HG03432 (cell line): ENCODE results near the gene BEST1.

Experiments
- ATAC-seq: cut with Tn5 transposase; IDR thresholded peaks from one replicate; pipeline ENCODE4 v1.9.1; 2021; ENCODE audit warnings: mild to moderate bottlenecking, moderate library complexity; ENCODE audit not compliant: unreplicated experiment

Gene BEST1

DNA sequence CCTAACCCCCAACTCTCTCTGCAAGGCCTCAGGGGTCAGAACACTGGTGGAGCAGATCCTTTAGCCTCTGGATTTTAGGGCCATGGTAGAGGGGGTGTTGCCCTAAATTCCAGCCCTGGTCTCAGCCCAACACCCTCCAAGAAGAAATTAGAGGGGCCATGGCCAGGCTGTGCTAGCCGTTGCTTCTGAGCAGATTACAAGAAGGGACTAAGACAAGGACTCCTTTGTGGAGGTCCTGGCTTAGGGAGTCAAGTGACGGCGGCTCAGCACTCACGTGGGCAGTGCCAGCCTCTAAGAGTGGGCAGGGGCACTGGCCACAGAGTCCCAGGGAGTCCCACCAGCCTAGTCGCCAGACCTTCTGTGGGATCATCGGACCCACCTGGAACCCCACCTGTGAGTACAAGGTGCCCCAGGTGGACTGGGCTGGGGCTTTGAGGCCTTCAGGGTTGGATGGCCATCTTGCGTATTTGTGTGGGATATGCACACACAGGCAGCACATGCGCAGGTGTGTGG is at the start of gene BEST1:
Gene BEST1, plus strand, starts transcription at position 317 of the 513 bp plus-strand sequence. CDS start 1,456 bp downstream, outside the sequence.
- no peak for ATAC-seq

- ATAC-seq = no peak
These were observed 48.8 kb upstream of the BEST1 start for GRCh38 chr11:61901397-61901796.

DNA sequence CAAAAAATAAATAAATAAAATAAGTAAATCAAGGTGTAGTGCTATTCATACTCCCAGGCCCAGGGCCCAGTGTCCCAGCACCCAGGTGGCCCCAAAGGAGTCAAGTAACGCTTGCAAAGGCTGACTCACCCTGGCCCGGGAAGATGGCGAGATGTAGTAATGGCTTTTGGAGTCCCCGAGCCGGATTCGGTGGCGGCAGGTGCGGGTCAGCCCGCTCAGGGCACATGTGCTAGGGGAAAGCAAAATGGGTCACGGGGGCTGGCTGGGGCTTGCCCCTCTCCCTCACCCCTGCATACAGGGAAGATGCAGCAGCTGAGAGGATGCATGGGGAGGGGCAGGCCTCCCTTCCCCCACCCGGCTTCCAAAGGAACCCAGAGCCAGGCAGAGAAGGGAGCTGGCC is 47.8 kb upstream of the BEST1 start:
- no peak for ATAC-seq

- no peak for ATAC-seq
These were observed 46.3 kb upstream of the BEST1 start for GRCh38 chr11:61903845-61904244.

- no peak for ATAC-seq
These were observed 45.6 kb upstream of the BEST1 start for GRCh38 chr11:61904539-61905048.

- ATAC-seq = no peak
These were observed 45.0 kb upstream of the BEST1 start for GRCh38 chr11:61905067-61905696.

DNA sequence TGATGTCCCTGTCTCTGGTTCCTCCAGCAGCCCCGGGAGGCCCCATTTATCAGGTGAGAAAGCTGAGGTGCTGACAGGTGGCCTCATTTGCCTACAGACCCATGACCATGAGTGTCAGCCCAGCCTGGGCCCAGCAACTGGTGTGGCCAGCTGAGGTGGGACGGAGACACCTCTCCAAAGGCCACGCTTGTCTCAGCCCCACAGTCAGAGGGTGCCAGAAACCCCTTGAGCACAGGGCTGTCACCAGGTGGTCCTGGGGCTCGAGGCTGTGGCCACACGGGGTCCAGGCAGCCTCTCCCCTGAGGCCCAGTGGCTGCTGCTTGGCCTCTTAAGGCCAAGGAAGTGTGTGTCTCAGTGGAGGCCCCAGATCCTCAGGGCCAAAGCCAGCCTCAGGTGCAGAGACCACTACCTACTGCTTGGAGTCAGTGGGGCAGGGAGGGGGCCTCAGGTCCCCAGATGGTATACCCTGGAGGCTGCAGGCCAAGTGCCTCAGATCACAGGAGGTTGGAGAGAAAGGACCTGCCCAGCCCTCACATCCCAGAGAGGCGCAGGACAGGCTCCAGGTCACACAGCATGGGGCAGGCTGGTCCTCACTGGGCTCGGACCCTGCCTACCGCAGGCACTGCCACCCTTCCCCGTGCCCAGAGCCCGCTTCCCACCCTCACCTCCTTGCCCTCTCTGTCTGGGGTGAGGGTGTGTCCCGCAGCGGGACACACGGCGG is 44.2 kb upstream of the BEST1 start:
- no peak for ATAC-seq

DNA sequence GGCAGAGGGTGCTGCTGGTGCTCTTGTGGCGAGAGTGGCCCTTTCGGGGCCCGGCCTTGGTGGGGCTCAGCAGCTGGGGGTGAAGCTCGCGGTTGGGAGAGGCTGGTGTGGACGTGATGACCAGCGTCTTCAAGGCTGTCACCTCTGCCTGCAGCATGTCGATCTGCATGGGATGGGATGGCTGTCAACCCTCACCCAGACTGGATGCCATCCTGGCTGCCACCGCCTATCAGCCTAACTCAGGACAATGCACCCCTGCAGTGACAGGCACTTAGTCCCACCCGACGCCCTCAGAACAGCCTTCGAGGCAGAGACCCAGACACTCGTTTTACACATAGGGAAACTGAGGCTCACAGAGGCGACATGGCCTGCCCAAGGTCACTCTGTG is 43.6 kb upstream of the BEST1 start:
- ATAC-seq = no peak

- ATAC-seq = no peak
These were observed 42.9 kb upstream of the BEST1 start for GRCh38 chr11:61907282-61907681.

GRCh38 chr11:61907871-61908729 is 42.1 kb upstream of the BEST1 start:
- ATAC-seq = no peak

DNA sequence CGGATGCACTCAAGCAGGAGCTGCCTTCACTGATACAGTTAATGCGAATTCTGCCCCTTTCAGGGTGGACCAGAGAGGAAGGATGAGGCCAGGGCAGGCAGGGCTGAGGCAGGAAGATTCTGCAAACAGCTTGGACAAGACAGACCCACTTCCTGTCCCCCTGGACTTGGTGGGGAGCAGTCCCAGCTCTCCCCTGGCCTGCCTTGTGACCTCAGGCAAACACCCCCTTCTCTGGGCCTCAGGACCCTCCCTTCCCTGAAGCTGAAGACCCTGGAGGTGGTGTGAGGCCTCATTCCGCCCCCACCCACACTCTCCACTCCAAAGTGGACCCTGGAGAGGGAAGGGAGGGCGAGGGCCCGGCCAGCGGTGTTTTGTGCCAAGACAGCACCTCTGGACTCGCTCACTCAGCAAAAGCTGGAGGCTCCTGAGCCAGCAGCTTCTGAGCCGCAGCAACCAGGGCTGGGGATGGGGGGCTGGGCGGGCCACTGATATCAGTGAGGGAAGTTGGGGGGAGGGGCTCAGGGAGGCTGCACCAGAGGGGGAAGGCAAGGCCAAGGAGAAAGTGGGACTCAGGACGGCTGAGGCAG is 41.3 kb upstream of the BEST1 start:
- no peak for ATAC-seq

- ATAC-seq = no peak
These were observed 39.7 kb upstream of the BEST1 start for GRCh38 chr11:61910187-61911127.

DNA sequence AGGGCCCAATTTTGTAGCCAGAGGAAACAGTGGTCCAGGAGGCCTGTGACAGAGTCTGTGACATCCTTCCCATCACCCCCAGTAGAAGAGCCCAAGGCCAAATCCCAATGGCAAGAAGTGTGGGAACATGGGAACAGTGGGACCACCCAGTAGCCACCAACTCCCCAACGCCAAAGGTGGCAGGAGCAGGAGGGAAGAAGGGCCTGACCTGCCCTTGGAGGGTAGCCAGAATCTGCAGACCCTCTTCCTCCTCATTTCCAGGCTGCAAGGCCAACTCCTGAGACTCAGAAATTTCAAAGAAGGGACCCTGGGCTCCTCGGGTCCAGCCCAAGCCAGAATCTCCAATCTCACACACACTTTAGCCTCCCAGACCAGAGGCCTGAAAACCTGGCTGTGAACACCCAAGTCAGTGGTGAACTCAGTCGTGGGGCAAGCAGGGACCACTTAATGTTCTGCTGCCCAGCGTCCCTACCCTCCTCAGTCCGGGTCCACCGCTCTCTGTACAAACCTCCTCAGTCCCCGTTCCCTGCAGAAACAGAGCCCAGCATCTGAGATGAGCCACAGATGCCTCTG is 38.9 kb upstream of the BEST1 start:
- no peak for ATAC-seq

DNA sequence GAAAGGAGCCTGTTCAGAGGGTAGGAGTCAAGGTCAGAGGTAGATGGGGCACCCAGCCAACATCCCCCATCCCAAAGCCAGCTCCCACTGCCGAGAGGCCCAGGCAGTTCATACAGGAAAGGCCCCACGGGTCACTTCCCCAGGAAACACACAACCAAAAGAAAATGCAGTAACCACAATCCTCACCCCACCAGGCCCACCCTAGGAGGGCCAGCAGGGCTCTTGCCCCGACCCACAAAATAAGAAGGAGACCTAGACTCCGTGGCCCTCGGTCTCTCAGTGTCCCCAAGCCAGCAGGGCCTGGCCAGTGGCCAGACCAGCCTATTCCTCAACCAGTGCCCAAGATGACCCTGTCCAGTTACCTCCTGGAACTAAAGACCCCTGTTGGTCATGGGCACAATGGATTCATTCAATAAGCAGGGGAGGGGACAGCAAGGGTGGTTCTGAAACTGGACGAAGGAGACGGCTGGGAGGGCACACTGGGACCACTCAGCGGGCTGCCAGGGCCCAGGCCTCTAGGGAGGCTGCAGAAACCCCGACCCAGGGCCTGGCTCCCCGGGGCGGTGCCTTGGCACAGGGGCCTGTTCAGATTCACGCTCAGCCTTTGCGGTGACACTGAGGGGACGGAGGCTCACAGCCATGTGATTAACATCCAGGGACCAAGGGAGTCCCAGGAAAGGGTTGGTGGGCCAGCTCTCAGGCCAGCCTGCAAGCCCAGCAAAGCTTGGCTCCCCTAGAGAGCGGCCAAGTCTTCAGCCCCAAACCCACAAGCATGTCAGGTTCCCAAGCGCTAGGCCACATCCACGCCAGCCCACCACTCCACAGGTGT is 38.2 kb upstream of the BEST1 start:
- ATAC-seq = no peak

- no peak for ATAC-seq
These were observed 37.6 kb upstream of the BEST1 start for GRCh38 chr11:61912530-61912898.

DNA sequence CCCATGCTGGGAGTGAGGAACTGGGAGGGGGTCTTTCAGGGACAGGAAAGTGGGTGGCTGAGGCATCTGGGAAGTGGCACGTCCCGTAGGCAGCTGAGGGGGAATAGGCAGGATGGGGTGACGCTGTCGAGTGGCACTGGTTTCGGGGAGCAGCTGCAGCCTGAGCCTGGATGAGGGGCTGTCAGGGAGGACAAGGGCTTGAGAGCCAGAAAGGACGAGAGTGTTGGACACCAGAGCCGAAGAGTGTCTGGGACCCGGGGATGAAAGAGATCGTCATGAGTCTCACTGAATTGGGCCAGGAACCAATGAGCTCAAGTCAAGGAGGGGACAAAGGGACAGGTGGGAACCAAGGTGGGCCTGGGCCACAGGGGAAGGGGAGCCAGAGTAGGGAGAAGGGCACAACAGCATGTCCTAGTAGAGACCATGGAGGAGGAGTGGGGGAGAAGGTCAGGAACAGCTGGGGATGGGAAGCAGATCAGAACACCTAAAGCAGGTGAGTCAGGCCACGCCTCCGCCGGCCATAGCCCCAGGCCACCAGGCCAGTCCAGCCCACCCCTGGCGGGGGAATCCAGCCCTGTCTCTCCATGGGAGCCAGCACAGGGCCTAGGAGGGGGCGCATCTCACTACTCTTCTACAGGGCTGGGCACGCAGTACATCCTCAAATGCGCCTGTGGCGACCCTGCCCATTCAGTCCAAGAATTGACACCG is 37.0 kb upstream of the BEST1 start:
- no peak for ATAC-seq

DNA sequence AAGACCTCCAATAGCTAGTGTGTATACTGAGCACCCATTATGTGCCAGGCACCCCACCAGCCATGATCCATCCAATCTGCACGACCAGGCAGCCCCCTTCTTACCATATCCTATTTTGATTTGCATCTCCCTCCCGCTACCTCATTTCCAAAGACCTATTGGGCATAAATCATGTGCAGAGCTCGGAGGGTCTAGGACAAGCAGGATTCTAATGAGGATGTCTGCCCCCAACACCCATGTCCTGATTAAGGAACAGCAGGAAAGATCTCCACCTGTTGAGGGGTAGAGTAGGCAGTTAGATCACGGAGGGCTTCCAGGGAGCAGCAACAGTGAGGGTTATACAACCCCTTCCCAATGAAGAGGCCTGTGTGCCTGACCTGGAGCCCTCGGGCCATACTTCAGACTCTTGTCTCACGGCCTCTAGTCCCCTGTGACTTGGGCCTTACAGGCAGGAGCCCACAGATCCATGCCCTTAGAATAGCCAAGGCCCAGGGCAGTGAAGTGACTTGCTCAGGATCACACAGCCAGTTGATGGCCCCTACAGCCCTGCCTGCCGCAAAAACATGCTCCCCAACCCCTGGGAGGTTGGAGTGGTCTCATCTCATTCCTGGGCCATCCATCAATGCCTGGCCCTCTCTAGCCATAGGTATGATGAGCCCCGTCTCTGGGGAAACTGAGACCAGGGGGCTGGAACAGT is 36.3 kb upstream of the BEST1 start:
- no peak for ATAC-seq
